ENCODE results near the gene COA8. TPM values are rescaled to one million over a fixed set of nuclear protein-coding genes. Genes with fewer than 3 reads are reported as not detected.

Gene COA8
- total and polyA plus RNA-seq, 10 of the 15 experiments (the other 5 are each of a cell fraction or from before 2014, with no cell fraction given), result 6.1 to 69.5 (median 25.8) TPM

DNA sequence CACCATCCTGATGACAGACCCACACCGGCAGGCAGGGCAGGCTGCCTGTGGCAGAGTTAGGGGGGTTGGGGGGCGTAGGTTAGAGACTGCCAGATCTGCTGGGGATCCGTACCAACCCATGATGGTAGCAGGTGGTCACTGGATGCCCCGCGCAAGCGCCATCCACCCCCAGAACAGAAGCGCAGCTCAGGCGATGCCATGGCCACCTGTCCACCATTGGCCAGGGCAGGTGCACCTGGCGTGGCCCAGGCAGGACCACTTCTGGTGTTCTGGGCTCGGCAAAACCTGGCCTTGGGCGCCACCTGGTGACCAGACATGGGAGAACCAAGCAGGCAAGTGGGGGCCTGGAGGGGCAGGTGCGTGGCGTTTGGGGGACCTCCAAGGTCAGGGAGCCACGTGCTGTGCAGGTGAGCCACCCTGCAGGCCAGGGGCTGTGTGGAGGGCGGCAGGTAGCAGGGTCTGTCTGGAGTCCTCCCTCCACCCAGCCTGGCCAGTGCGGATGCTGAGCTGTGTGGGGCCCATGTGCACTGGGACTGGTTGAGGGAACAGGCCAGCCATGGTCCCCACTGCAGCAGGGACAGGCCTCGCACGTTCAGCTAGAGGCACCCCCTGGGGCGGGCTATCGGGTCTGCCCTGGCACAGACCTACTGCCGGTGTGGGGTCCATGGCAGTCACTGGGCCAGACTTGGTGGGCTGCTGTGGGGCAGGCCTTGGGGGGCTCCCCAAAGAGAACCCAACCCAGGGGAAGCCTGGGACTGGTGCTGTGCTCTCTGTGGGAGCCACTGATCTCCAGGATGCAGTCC lies 15.9 kb upstream of the COA8 start (continued):
- TF ChIP-seq BCLAF1 (IDR thresholded peaks at IDR 0.05) (no peak), ZBED1 (IDR thresholded peaks at IDR 0.05; ENCODE audit: borderline replicate concordance) (no peak), SMAD5 (IDR thresholded peaks at IDR 0.05; ENCODE audit: low read depth) (no peak), LARP7 (IDR thresholded peaks at IDR 0.05) (peak; percentile 42; the same call in 1 of the 2 replicates), PAX8 (IDR thresholded peaks at IDR 0.05) (no peak), WRNIP1 (IDR thresholded peaks at IDR 0.05; ENCODE audit: borderline replicate concordance, low read depth, low read length) (no peak), RFX5 (IDR thresholded peaks at IDR 0.05; ENCODE audit: low read depth, low read length) (no peak), RELA (IDR thresholded peaks at IDR 0.05; ENCODE audit: borderline replicate concordance, partially characterized antibody) (peak; percentile 68), KAT2A (conservative IDR thresholded peaks at IDR 0.05; ENCODE audit: control insufficient read depth, low read depth, low read length) (no peak), SIX5 (IDR thresholded peaks at IDR 0.05; ENCODE audit: low read depth, low read length, severe bottlenecking) (no peak), HDGF (IDR thresholded peaks at IDR 0.05) (peak; percentile 21; the same call in 1 of the 2 replicates), RBBP5 (conservative IDR thresholded peaks at IDR 0.05) (no peak), RELB (IDR thresholded peaks at IDR 0.05; ENCODE audit: low read depth) (no peak)
- TF ChIP-seq, protein P1, sequence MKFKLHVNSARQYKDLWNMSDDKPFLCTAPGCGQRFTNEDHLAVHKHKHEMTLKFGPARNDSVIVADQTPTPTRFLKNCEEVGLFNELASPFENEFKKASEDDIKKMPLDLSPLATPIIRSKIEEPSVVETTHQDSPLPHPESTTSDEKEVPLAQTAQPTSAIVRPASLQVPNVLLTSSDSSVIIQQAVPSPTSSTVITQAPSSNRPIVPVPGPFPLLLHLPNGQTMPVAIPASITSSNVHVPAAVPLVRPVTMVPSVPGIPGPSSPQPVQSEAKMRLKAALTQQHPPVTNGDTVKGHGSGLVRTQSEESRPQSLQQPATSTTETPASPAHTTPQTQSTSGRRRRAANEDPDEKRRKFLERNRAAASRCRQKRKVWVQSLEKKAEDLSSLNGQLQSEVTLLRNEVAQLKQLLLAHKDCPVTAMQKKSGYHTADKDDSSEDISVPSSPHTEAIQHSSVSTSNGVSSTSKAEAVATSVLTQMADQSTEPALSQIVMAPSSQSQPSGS (IDR thresholded peaks at IDR 0.05; ENCODE audit: low read length), result no peak
- TF ChIP-seq, protein P2, sequence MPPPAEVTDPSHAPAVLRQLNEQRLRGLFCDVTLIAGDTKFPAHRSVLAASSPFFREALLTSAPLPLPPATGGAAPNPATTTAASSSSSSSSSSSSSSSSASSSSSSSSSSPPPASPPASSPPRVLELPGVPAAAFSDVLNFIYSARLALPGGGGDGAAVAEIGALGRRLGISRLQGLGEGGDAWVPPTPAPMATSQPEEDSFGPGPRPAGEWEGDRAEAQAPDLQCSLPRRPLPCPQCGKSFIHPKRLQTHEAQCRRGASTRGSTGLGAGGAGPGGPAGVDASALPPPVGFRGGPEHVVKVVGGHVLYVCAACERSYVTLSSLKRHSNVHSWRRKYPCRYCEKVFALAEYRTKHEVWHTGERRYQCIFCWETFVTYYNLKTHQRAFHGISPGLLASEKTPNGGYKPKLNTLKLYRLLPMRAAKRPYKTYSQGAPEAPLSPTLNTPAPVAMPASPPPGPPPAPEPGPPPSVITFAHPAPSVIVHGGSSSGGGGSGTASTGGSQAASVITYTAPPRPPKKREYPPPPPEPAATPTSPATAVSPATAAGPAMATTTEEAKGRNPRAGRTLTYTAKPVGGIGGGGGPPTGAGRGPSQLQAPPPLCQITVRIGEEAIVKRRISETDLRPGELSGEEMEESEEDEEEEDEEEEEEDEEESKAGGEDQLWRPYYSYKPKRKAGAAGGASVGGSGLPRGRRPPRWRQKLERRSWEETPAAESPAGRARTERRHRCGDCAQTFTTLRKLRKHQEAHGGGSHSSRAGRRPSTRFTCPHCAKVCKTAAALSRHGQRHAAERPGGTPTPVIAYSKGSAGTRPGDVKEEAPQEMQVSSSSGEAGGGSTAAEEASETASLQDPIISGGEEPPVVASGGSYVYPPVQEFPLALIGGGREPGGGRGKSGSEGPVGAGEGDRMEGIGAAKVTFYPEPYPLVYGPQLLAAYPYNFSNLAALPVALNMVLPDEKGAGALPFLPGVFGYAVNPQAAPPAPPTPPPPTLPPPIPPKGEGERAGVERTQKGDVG (CRISPR knock-in tag; IDR thresholded peaks at IDR 0.05), result no peak
- TF ChIP-seq, protein P3, sequence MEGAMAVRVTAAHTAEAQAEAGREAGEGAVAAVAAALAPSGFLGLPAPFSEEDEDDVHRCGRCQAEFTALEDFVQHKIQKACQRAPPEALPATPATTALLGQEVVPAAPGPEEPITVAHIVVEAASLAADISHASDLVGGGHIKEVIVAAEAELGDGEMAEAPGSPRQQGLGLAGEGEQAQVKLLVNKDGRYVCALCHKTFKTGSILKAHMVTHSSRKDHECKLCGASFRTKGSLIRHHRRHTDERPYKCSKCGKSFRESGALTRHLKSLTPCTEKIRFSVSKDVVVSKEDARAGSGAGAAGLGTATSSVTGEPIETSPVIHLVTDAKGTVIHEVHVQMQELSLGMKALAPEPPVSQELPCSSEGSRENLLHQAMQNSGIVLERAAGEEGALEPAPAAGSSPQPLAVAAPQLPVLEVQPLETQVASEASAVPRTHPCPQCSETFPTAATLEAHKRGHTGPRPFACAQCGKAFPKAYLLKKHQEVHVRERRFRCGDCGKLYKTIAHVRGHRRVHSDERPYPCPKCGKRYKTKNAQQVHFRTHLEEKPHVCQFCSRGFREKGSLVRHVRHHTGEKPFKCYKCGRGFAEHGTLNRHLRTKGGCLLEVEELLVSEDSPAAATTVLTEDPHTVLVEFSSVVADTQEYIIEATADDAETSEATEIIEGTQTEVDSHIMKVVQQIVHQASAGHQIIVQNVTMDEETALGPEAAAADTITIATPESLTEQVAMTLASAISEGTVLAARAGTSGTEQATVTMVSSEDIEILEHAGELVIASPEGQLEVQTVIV (IDR thresholded peaks at IDR 0.05; ENCODE audit: borderline replicate concordance, partially characterized antibody), result no peak
- TF ChIP-seq, protein P4, sequence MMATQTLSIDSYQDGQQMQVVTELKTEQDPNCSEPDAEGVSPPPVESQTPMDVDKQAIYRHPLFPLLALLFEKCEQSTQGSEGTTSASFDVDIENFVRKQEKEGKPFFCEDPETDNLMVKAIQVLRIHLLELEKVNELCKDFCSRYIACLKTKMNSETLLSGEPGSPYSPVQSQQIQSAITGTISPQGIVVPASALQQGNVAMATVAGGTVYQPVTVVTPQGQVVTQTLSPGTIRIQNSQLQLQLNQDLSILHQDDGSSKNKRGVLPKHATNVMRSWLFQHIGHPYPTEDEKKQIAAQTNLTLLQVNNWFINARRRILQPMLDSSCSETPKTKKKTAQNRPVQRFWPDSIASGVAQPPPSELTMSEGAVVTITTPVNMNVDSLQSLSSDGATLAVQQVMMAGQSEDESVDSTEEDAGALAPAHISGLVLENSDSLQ (IDR thresholded peaks at IDR 0.05), result no peak
